ENCODE results near the gene ZC3H12C. TPM values are rescaled to one million over a fixed set of nuclear protein-coding genes. Genes with fewer than 3 reads are reported as not detected.
"Not testable (repeated sequence)": the region's sequence is repeated elsewhere in the genome, so short reads cannot be mapped to it uniquely, and the experiment has no call there.

The ZC3H12C gene
- total RNA-seq, 1 experiment from 2014 or later = not detected

DNA sequence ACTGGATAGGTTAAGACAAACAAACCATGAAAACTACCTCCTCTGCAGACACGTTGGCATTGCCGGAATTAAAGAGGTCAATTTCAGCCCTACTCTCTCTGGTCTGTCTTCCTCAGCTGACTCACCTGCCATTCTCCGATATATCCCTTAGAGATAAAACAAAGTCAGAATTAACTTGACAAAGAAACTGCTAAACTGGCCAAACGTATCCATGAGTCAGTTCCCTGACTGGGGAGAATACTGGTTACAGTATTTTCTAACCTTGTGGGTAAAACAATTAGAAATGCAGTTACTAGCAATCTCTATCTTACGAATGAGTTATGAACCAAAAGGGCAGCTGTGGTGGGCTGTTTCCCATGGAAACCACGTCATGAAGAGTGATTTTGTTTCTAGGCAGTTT lies 107.0 kb downstream of the ZC3H12C start:
- no peaks in the 10 kb centered on the region for H4K20me1 ChIP-seq (ENCODE audit: insufficient read depth, low read depth, low read length)
- no peak overlapping the region for H3K4me2 ChIP-seq (ENCODE audit: low read depth, low read length, poor library complexity, severe bottlenecking)

DNA sequence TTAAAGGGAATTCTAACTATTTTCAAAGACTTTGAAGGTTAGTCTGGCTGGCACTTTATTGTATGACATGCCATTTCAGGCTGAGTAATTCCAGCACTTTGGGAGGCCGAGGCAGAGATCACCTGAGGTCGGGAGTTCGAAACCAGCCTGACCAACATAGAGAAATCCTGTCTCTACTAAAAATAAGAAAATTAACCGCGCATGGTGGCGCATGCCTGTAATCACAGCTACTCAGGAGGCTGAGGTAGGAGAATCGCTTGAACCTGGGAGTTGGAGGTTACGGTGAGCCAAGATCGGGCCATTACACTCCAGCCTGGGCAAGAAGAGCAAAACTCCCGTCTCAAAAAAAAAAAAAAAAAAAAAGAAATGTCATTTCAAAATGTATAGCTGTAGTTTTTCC lies 107.6 kb downstream of the ZC3H12C start:
- Histone ChIP-seq H3K36me3 (ENCODE audit: insufficient read depth, low read length) (no peaks in the 10 kb centered on the region), H3K27ac (ENCODE audit: low read length) (no peak overlapping the region), H3K79me2 (ENCODE audit: low read length) (no peaks in the 10 kb centered on the region), H3K9me3 (ENCODE audit: low read length) (no peaks in the 10 kb centered on the region), H3K4me1 (ENCODE audit: low read length) (no peaks in the 10 kb centered on the region), H3K4me3 (ENCODE audit: low read length) (no peak overlapping the region), H3K9me2 (replicated peaks; ENCODE audit: insufficient read depth, low read length) (no peaks in the 10 kb centered on the region), H3K4me2 (ENCODE audit: low read depth, low read length, poor library complexity, severe bottlenecking) (no peak overlapping the region), H3K9ac (ENCODE audit: low read length) (no peak overlapping the region), H3K27me3 (ENCODE audit: low read length) (0 out of 2 replicates have a peak, but pooled peaks cover 2% of the 10 kb centered on the region), H2AFZ (ENCODE audit: low read length) (no peak overlapping the region), H4K20me1 (ENCODE audit: insufficient read depth, low read depth, low read length) (no peaks in the 10 kb centered on the region)
- no peak for DNase-seq

More for the DNA sequence above, 107.0 kb downstream of the ZC3H12C start:
- Histone ChIP-seq H3K36me3 (ENCODE audit: insufficient read depth, low read length) (no peaks in the 10 kb centered on the region), H3K27ac (ENCODE audit: low read length) (no peak overlapping the region), H3K79me2 (ENCODE audit: low read length) (no peaks in the 10 kb centered on the region), H2AFZ (ENCODE audit: low read length) (no peak overlapping the region), H3K27me3 (ENCODE audit: low read length) (0 out of 2 replicates have a peak, but pooled peaks cover 2% of the 10 kb centered on the region), H3K9ac (ENCODE audit: low read length) (no peak overlapping the region), H3K9me2 (replicated peaks; ENCODE audit: insufficient read depth, low read length) (no peaks in the 10 kb centered on the region), H3K4me1 (ENCODE audit: low read length) (no peaks in the 10 kb centered on the region), H3K4me3 (ENCODE audit: low read length) (no peak overlapping the region), H3K9me3 (ENCODE audit: low read length) (no peaks in the 10 kb centered on the region)
- DNase-seq = no peak

DNA sequence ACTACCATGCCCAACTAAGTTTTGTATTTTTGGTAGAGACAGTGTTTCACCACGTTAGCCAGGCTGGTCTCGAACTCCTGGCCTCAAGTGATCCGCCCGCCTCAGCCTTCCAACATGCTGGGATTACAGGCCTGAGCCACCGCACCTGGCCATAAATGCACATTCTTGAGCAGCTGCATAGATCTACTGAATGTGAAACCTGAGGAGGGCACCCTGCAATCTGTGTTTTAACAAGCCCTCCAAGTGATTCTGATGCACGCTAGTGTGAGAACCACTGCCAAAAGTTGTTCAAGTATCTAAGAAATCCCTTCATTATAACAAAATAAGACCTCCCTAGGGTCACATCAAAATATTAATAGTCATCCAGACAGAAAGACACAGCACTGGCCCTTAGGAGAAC lies 113.9 kb downstream of the ZC3H12C start:
- Histone ChIP-seq H3K4me2 (ENCODE audit: low read depth, low read length, poor library complexity, severe bottlenecking) (no peak overlapping the region), H3K9ac (ENCODE audit: low read length) (no peak overlapping the region), H3K36me3 (ENCODE audit: insufficient read depth, low read length) (no peaks in the 10 kb centered on the region), H3K9me2 (replicated peaks; ENCODE audit: insufficient read depth, low read length) (no peaks in the 10 kb centered on the region), H4K20me1 (ENCODE audit: insufficient read depth, low read depth, low read length) (no peaks in the 10 kb centered on the region), H3K9me3 (ENCODE audit: low read length) (no peaks in the 10 kb centered on the region), H2AFZ (ENCODE audit: low read length) (no peak overlapping the region), H3K27me3 (ENCODE audit: low read length) (no peaks in the 10 kb centered on the region), H3K27ac (ENCODE audit: low read length) (no peak overlapping the region), H3K79me2 (ENCODE audit: low read length) (no peaks in the 10 kb centered on the region), H3K4me3 (ENCODE audit: low read length) (no peak overlapping the region), H3K4me1 (ENCODE audit: low read length) (no peaks in the 10 kb centered on the region)
- no peak for DNase-seq

DNA sequence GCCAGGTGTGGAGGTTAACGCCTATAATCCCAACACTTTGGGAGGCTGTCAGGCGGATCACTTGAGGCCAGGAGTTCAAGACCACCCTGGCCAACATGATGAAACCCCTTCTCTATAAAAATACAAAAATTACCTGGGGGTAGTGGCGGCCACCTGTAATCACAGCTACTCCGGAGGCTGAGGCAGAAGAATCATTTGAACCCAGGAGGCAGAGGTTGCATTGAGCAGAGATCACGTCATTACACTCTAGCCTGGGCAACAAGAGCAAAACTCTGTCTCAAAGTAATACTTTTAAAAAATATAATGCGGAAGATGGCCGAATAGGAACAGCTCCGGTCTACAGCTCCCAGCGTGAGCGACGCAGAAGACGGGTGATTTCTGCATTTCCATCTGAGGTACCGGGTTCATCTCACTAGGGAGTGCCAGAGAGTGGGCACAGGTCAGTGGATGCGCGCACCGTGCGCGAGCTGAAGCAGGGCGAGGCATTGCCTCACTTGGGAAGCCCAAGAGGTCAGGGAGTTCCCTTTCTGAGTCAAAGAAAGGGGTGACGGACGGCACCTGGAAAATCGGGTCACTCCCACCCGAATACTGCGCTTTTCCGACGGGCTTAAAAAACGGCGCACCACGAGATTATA lies 115.6 kb downstream of the ZC3H12C start:
- DNase-seq; H3K4me2 ChIP-seq (ENCODE audit: low read depth, low read length, poor library complexity, severe bottlenecking); H3K9ac ChIP-seq (ENCODE audit: low read length); H3K27me3 ChIP-seq (ENCODE audit: low read length); H3K4me3 ChIP-seq (ENCODE audit: low read length); H3K27ac ChIP-seq (ENCODE audit: low read length); H3K9me3 ChIP-seq (ENCODE audit: low read length); H3K79me2 ChIP-seq (ENCODE audit: low read length); H4K20me1 ChIP-seq (ENCODE audit: insufficient read depth, low read depth, low read length); H3K9me2 ChIP-seq (replicated peaks; ENCODE audit: insufficient read depth, low read length); H3K36me3 ChIP-seq (ENCODE audit: insufficient read depth, low read length); H3K4me1 ChIP-seq (ENCODE audit: low read length); H2AFZ ChIP-seq (ENCODE audit: low read length): not testable (repeated sequence)

DNA sequence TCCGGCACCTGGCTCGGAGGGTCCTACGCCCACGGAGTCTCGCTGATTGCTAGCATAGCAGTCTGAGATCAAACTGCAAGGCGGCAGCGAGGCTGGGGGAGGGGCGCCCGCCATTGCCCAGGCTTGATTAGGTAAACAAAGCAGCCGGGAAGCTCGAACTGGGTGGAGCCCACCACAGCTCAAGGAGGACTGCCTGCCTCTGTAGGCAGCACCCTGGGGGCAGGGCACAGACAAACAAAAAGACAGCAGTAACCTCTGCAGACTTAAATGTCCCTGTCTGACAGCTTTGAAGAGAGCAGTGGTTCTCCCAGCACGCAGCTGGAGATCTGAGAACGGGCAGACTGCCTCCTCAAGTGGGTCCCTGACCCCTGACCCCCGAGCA lies 116.1 kb downstream of the ZC3H12C start:
- not testable (repeated sequence) for H3K4me2 ChIP-seq (ENCODE audit: low read depth, low read length, poor library complexity, severe bottlenecking); H4K20me1 ChIP-seq (ENCODE audit: insufficient read depth, low read depth, low read length); H3K4me1 ChIP-seq (ENCODE audit: low read length); H3K9ac ChIP-seq (ENCODE audit: low read length); DNase-seq; H3K27me3 ChIP-seq (ENCODE audit: low read length); H3K9me2 ChIP-seq (replicated peaks; ENCODE audit: insufficient read depth, low read length); H3K9me3 ChIP-seq (ENCODE audit: low read length); H3K27ac ChIP-seq (ENCODE audit: low read length); H3K4me3 ChIP-seq (ENCODE audit: low read length); H3K79me2 ChIP-seq (ENCODE audit: low read length); H2AFZ ChIP-seq (ENCODE audit: low read length); H3K36me3 ChIP-seq (ENCODE audit: insufficient read depth, low read length)

DNA sequence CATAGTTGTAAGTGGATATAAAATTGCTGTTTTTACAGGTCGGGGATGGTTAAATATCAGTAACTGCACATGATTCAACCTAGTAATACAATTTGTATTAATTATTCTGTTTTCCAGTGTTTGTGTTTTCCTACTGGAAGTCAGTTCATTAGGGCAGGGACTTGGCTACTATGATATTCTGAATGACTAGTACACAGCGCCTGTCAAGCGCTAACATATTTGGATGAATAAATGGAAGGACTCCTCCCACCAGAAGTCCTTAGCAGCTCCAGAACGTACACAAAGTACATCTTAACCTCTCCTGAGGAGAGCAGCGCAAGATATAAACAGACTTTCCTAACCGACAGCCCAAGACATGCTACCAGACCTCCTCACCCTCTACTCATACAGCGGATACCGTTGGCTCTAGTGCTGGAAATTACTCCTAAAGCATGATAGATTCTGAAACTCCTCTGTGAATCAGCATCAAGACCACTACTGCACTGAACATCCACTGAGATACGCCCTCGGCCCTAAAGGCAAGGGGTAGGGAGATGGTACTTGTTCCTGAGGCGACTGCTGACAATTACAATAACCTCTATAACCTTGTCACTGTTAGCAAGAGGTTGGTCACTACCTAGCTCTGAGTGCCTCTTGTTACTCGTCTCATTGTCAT lies 124.2 kb downstream of the ZC3H12C start:
- DNase-seq = no peak
- Histone ChIP-seq H3K36me3 (ENCODE audit: insufficient read depth, low read length) (no peaks in the 10 kb centered on the region), H3K27me3 (ENCODE audit: low read length) (0 out of 2 replicates have a peak, but pooled peaks cover 7% of the 10 kb centered on the region), H3K9me3 (ENCODE audit: low read length) (no peaks in the 10 kb centered on the region), H3K79me2 (ENCODE audit: low read length) (no peaks in the 10 kb centered on the region), H4K20me1 (ENCODE audit: insufficient read depth, low read depth, low read length) (no peaks in the 10 kb centered on the region), H3K4me2 (ENCODE audit: low read depth, low read length, poor library complexity, severe bottlenecking) (no peak overlapping the region), H2AFZ (ENCODE audit: low read length) (no peak overlapping the region), H3K4me1 (ENCODE audit: low read length) (no peaks in the 10 kb centered on the region), H3K4me3 (ENCODE audit: low read length) (no peak overlapping the region), H3K27ac (ENCODE audit: low read length) (no peak overlapping the region), H3K9ac (ENCODE audit: low read length) (no peak overlapping the region), H3K9me2 (replicated peaks; ENCODE audit: insufficient read depth, low read length) (no peaks in the 10 kb centered on the region; the same call in 1 of the 2 replicates)

DNA sequence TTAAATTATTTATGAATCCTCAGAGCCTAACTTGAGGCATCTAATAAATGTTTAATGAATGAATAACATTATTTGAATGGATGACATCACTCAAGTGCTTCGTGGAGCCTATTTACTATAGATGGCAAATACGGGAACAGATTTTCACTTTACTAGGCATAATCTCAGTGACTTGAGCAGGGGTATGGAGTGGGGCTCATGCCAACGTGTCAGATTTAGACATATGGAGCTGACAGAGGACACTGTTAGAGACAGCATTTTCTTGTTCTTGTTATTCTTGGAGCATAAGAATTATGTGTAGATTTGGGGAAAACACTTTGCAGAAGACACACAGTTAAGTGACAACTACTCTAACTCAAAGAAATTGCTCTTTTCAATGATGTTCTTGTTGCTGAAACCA lies 124.7 kb downstream of the ZC3H12C start:
- no peaks in the 10 kb centered on the region for H3K9me3 ChIP-seq (ENCODE audit: low read length)
- no peak for DNase-seq
- 0 out of 2 replicates have a peak, but pooled peaks cover 7% of the 10 kb centered on the region for H3K27me3 ChIP-seq (ENCODE audit: low read length)
- no peak overlapping the region for H3K4me2 ChIP-seq (ENCODE audit: low read depth, low read length, poor library complexity, severe bottlenecking)
- no peak overlapping the region for H2AFZ ChIP-seq (ENCODE audit: low read length)
- H3K27ac ChIP-seq (ENCODE audit: low read length) = no peak overlapping the region
- H3K9ac ChIP-seq (ENCODE audit: low read length) = no peak overlapping the region
- H3K4me3 ChIP-seq (ENCODE audit: low read length) = no peak overlapping the region
- no peaks in the 10 kb centered on the region for H4K20me1 ChIP-seq (ENCODE audit: insufficient read depth, low read depth, low read length)
- no peaks in the 10 kb centered on the region; the same call in 1 of the 2 replicates for H3K9me2 ChIP-seq (replicated peaks; ENCODE audit: insufficient read depth, low read length)
- no peaks in the 10 kb centered on the region for H3K79me2 ChIP-seq (ENCODE audit: low read length)
- no peaks in the 10 kb centered on the region for H3K4me1 ChIP-seq (ENCODE audit: low read length)
- H3K36me3 ChIP-seq (ENCODE audit: insufficient read depth, low read length) = no peaks in the 10 kb centered on the region

DNA sequence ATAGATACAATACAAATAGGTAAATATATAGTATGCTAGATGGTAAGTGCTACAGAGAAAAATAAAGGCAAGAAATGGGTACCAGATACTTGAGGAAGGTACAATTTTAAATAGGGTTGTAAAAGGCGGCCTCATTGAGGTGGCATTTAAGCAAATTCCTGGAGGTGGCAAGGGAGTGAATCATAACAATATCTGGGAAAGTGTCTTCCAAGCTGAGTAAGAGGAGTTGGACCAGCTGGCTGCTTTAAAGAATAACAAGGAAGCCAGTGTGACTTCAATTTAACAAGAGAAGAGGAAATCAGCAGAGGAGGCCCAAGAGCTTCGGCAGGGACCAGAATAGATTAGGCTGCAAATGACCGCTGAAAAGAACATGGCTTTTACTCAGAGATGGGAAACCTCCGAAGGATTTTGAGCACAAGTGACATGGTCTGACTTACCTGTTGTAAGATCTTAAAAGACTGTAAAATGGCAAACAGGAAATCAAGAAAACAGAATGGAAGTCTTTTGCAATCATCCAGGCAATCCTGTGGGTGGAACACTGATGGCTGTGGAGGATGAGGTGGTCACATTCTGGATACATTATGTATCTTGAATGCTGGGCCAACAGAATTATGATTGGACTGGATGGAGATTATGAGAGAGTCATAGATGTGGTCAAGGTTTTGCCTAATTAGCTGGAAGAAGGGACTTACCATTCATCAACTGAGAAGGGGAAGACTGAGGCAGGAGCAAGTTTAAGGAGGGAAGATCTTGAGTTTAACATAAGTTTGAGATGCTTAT lies 126.0 kb downstream of the ZC3H12C start:
- no peaks in the 10 kb centered on the region; the same call in 1 of the 2 replicates for H3K9me2 ChIP-seq (replicated peaks; ENCODE audit: insufficient read depth, low read length)

More for the DNA sequence above, 126.0 kb downstream of the ZC3H12C start:
- H3K4me2 ChIP-seq (ENCODE audit: low read depth, low read length, poor library complexity, severe bottlenecking) = no peak overlapping the region
- no peaks in the 10 kb centered on the region for H3K4me1 ChIP-seq (ENCODE audit: low read length)
- no peak overlapping the region for H3K4me3 ChIP-seq (ENCODE audit: low read length)
- H3K36me3 ChIP-seq (ENCODE audit: insufficient read depth, low read length) = no peaks in the 10 kb centered on the region
- peaks cover under 1% of the 10 kb centered on the region for H3K9me3 ChIP-seq (ENCODE audit: low read length)
- no peak overlapping the region for H3K9ac ChIP-seq (ENCODE audit: low read length)
- no peak for DNase-seq
- H3K27me3 ChIP-seq (ENCODE audit: low read length) = 0 out of 2 replicates have a peak, but pooled peaks cover 7% of the 10 kb centered on the region
- H2AFZ ChIP-seq (ENCODE audit: low read length) = no peak overlapping the region
- no peaks in the 10 kb centered on the region for H3K79me2 ChIP-seq (ENCODE audit: low read length)
- no peak overlapping the region for H3K27ac ChIP-seq (ENCODE audit: low read length)
- no peaks in the 10 kb centered on the region for H4K20me1 ChIP-seq (ENCODE audit: insufficient read depth, low read depth, low read length)

Data from Karpas-422 (cell line).